WERI-Rb-1 (cell line): ENCODE data around the gene RNF138.
A peak's percentile ranks its signal among the peaks of the same experiment; 100 is the strongest.

Experiments used
- DNase-seq: peaks from one replicate; pipeline ENCODE4 v3.0.0-alpha.2; 2020
- H3K27ac ChIP-seq: fragments of 250-450 bp; sonication (Bioruptor Pico); 2 replicates; pipeline ENCODE4 v1.5.1; 2020; ENCODE audit warnings: mild to moderate bottlenecking, moderate library complexity
- H3K27me3 ChIP-seq: fragments of 250-450 bp; sonication (Bioruptor Pico); 2 replicates; pipeline ENCODE4 v1.5.1; 2021; ENCODE audit warnings: mild to moderate bottlenecking, low read depth, moderate library complexity; ENCODE audit not compliant: insufficient read depth, severe bottlenecking
- H3K36me3 ChIP-seq: fragments of 250-450 bp; sonication (Bioruptor Pico); 2 replicates; pipeline ENCODE4 v1.5.1; 2020; ENCODE audit warnings: mild to moderate bottlenecking, moderate library complexity
- H3K4me3 ChIP-seq: 2 replicates; pipeline ENCODE4 v1.5.1; 2011; ENCODE audit warnings: low read depth, mild to moderate bottlenecking, control low read depth, low read length
- H3K9me3 ChIP-seq: fragments of 250-450 bp; sonication (Bioruptor Pico); 2 replicates; pipeline ENCODE4 v1.5.1; 2021; ENCODE audit warnings: mild to moderate bottlenecking, moderate library complexity; ENCODE audit not compliant: severe bottlenecking
- CTCF ChIP-seq: IDR thresholded peaks from 2 replicates; pipeline ENCODE4 v1.5.1; 2011; ENCODE audit warnings: low read depth, mild to moderate bottlenecking, control low read depth, inconsistent platforms, low read length

Gene RNF138

DNA sequence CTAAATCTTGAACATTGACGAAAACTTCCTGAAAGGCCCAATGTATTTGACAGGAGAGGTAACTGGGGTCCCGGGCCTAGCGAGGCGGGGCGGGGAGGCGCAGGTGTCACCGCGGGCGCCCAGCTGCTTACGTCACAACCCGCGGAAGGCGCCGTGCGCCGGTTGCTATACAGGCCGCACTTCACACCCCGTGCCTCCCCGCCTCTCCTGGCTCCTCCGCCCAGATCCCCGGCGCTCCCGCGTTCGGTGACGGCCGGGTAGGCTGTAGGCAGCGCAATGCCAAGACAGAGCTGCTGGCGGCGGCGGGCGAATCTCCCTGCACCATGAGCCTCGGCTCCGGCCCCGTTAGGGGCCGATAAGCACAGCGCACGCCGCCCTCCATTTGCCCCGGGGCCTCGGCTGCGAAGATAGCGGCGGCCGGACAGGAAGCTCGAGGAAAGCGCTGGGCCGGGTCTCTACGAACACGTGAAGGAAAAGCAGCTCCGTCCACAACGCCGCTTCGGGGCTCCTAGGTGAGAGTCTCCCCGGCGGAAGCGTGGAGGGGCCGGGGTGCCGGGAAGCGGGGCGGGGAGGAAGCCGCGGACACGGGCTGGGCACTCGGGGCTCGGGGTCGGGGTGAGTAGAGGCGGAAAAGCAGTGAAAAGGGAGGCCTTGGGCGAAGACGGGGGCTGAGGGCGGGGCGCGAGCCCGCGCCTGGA lies at the start of gene RNF138:
Gene RNF138 (plus strand): TSS at position 151 of the 698 bp plus-strand sequence. CDS start 903 bp downstream, outside the sequence.
- Histone ChIP-seq H3K9me3 (no peaks in the 10 kb centered on the region), H3K27ac (peak within 1 kb of the TSS; percentile 98), H3K36me3 (peaks cover 40% of the 10 kb centered on the region), H3K27me3 (no peaks in the 10 kb centered on the region), H3K4me3 (peak within 1 kb of the TSS; percentile 80)
- DNase-seq, result peak; percentile 88
- no peak for TF ChIP-seq CTCF

GRCh38 chr18:32042337-32042736 lies 49.3 kb upstream of the RNF138 start:
- no peak for TF ChIP-seq CTCF
- no peak for DNase-seq
- no peak overlapping the region for H3K4me3 ChIP-seq

DNA sequence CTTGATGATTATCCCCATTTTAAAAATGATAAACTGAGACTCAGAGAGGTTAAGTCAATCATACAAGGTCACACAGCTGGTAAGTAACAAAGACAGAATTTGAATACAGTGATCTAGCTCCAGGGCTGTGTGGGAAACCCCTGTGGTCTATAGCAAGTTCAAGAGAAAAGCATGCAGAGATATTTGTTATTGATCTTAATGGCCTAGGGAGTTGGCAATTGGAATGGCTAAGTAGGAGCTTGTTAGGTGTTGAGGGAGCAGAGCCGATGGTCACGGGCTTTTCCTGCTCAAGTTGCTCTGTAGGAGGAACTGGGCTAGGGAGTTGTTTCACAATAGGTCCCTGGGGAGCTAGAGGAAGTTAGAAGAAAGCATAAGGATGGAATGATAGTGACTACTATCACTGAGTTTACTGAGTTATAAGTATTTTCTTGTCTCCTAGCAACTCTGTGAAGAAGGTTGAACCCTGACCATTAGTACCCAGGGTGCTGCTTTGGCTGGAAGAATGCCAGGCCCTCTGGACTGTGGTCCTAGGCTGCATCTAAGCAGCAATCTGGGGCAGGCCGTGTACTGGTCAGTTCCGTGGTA lies 43.1 kb upstream of the RNF138 start:
- DNase-seq, result no peak

More at GRCh38 chr18:32042337-32042736, 49.3 kb upstream of the RNF138 start:
- Histone ChIP-seq H3K36me3 (no peaks in the 10 kb centered on the region), H3K9me3 (no peaks in the 10 kb centered on the region), H3K27ac (no peak overlapping the region), H3K27me3 (no peaks in the 10 kb centered on the region)

GRCh38 chr18:32049393-32050171 lies 42.1 kb upstream of the RNF138 start:
- Histone ChIP-seq H3K27me3 (no peaks in the 10 kb centered on the region), H3K9me3 (no peaks in the 10 kb centered on the region), H3K4me3 (no peak overlapping the region), H3K27ac (no peak overlapping the region), H3K36me3 (no peaks in the 10 kb centered on the region)
- no peak for DNase-seq
- TF ChIP-seq CTCF, result no peak

More for the DNA sequence above, 43.1 kb upstream of the RNF138 start:
- no peak overlapping the region for H3K4me3 ChIP-seq
- no peak for TF ChIP-seq CTCF
- no peaks in the 10 kb centered on the region for H3K36me3 ChIP-seq
- H3K27ac ChIP-seq, result no peak overlapping the region
- no peaks in the 10 kb centered on the region for H3K27me3 ChIP-seq
- no peaks in the 10 kb centered on the region for H3K9me3 ChIP-seq

- H3K27me3 ChIP-seq, result no peaks in the 10 kb centered on the region
- no peaks in the 10 kb centered on the region for H3K36me3 ChIP-seq
- DNase-seq, result no peak
- H3K9me3 ChIP-seq, result no peaks in the 10 kb centered on the region
- TF ChIP-seq CTCF, result no peak
- H3K4me3 ChIP-seq, result no peak overlapping the region
- no peak overlapping the region for H3K27ac ChIP-seq
Measured at GRCh38 chr18:32056613-32057358, 34.9 kb upstream of the RNF138 start.
